Measurements from ENCODE around the gene KMT2E.

KMT2E gene

GRCh38 chr7:105055084-105055483 lies 41.1 kb downstream of the KMT2E start:
- H3K27me3 ChIP-seq (ENCODE audit: insufficient read depth, poor library complexity, severe bottlenecking): no peaks in the 10 kb centered on the region
- H3K4me1 ChIP-seq (ENCODE audit: insufficient read depth, poor library complexity, severe bottlenecking): peaks cover 6% of the 10 kb centered on the region
- H3K4me3 ChIP-seq (ENCODE audit: severe bottlenecking): no peak overlapping the region
- H3K27ac ChIP-seq (ENCODE audit: poor library complexity, severe bottlenecking): no peak overlapping the region
- H3K9me3 ChIP-seq (ENCODE audit: severe bottlenecking): no peaks in the 10 kb centered on the region
- peaks cover 74% of the 10 kb centered on the region for H3K36me3 ChIP-seq (ENCODE audit: low read depth)
- no peak for TF ChIP-seq CTCF (IDR thresholded peaks at IDR 0.05; ENCODE audit: poor library complexity, severe bottlenecking)
- ATAC-seq (ENCODE audit: low read depth) (no peak), DNase-seq (ENCODE audit: low spot score) (no peak)

- peaks cover 6% of the 10 kb centered on the region for H3K4me1 ChIP-seq (ENCODE audit: insufficient read depth, poor library complexity, severe bottlenecking)
- ATAC-seq (ENCODE audit: low read depth) (no peak), DNase-seq (ENCODE audit: low spot score) (no peak)
- H3K27ac ChIP-seq (ENCODE audit: poor library complexity, severe bottlenecking): no peak overlapping the region
- no peak overlapping the region for H3K4me3 ChIP-seq (ENCODE audit: severe bottlenecking)
- TF ChIP-seq CTCF (IDR thresholded peaks at IDR 0.05; ENCODE audit: poor library complexity, severe bottlenecking): no peak
- no peaks in the 10 kb centered on the region for H3K27me3 ChIP-seq (ENCODE audit: insufficient read depth, poor library complexity, severe bottlenecking)
- peaks cover 68% of the 10 kb centered on the region for H3K36me3 ChIP-seq (ENCODE audit: low read depth)
- no peaks in the 10 kb centered on the region for H3K9me3 ChIP-seq (ENCODE audit: severe bottlenecking)
Observed at GRCh38 chr7:105055621-105056020, 41.6 kb downstream of the KMT2E start.

- no peak for DNase-seq (ENCODE audit: low spot score)
- Histone ChIP-seq H3K27ac (ENCODE audit: poor library complexity, severe bottlenecking) (no peak overlapping the region), H3K9me3 (ENCODE audit: severe bottlenecking) (no peaks in the 10 kb centered on the region), H3K27me3 (ENCODE audit: insufficient read depth, poor library complexity, severe bottlenecking) (no peaks in the 10 kb centered on the region), H3K4me1 (ENCODE audit: insufficient read depth, poor library complexity, severe bottlenecking) (peaks cover 6% of the 10 kb centered on the region), H3K36me3 (ENCODE audit: low read depth) (peaks cover 64% of the 10 kb centered on the region), H3K4me3 (ENCODE audit: severe bottlenecking) (no peak overlapping the region)
- no peak for TF ChIP-seq CTCF (IDR thresholded peaks at IDR 0.05; ENCODE audit: poor library complexity, severe bottlenecking)
- ATAC-seq (ENCODE audit: low read depth): no peak
Observed at GRCh38 chr7:105057472-105057871, 43.5 kb downstream of the KMT2E start.

GRCh38 chr7:105060437-105060836 lies 46.4 kb downstream of the KMT2E start:
- peaks cover 76% of the 10 kb centered on the region for H3K36me3 ChIP-seq (ENCODE audit: low read depth)
- DNase-seq (ENCODE audit: low spot score) (no peak), ATAC-seq (ENCODE audit: low read depth) (no peak)
- H3K9me3 ChIP-seq (ENCODE audit: severe bottlenecking): peaks cover 2% of the 10 kb centered on the region
- no peak overlapping the region for H3K4me3 ChIP-seq (ENCODE audit: severe bottlenecking)
- H3K4me1 ChIP-seq (ENCODE audit: insufficient read depth, poor library complexity, severe bottlenecking): peaks cover 6% of the 10 kb centered on the region
- H3K27me3 ChIP-seq (ENCODE audit: insufficient read depth, poor library complexity, severe bottlenecking): no peaks in the 10 kb centered on the region
- no peak overlapping the region for H3K27ac ChIP-seq (ENCODE audit: poor library complexity, severe bottlenecking)
- no peak for TF ChIP-seq CTCF (IDR thresholded peaks at IDR 0.05; ENCODE audit: poor library complexity, severe bottlenecking)

- Histone ChIP-seq H3K9me3 (ENCODE audit: severe bottlenecking) (peaks cover 2% of the 10 kb centered on the region), H3K36me3 (ENCODE audit: low read depth) (peaks cover 77% of the 10 kb centered on the region), H3K27me3 (ENCODE audit: insufficient read depth, poor library complexity, severe bottlenecking) (no peaks in the 10 kb centered on the region), H3K4me3 (ENCODE audit: severe bottlenecking) (no peak overlapping the region), H3K27ac (ENCODE audit: poor library complexity, severe bottlenecking) (no peak overlapping the region), H3K4me1 (ENCODE audit: insufficient read depth, poor library complexity, severe bottlenecking) (peaks cover 6% of the 10 kb centered on the region)
- ATAC-seq (ENCODE audit: low read depth): no peak
- DNase-seq (ENCODE audit: low spot score): no peak
- TF ChIP-seq CTCF (IDR thresholded peaks at IDR 0.05; ENCODE audit: poor library complexity, severe bottlenecking): no peak
Observed at GRCh38 chr7:105060923-105061322, 46.9 kb downstream of the KMT2E start.
